B cell (primary cell): ENCODE results near the gene MEX3A. TPM values are rescaled to one million over a fixed set of nuclear protein-coding genes. Genes with fewer than 3 reads are reported as not detected.

Experiments
- ATAC-seq: fragments of 200-7000 bp; cut with Tn5 transposase; one replicate; pipeline ENCODE4 v1.10.0; 2021; ENCODE audit warnings: low read depth, mild to moderate bottlenecking, moderate number of reproducible peaks, moderate library complexity
- CTCF ChIA-PET: fragments of 350-600 bp; sonication (Branson Sonifier 250); formaldehyde crosslinking; loops from one replicate; lab custom pipeline; 2021; ENCODE audit warnings: antibody characterized with exemption, inconsistent platforms; lab: Charles Lee
- POLR2A ChIA-PET: fragments of 350-600 bp; sonication (Branson Sonifier 250); formaldehyde crosslinking; loops from one replicate; lab custom pipeline; 2021; ENCODE audit warnings: antibody characterized with exemption; lab: Charles Lee
- DNase-seq: peaks from one replicate; pipeline ENCODE4 v3.0.0; 2013
- H2AFZ ChIP-seq: 2 replicates; pipeline ENCODE4 v1.6.1; 2012; ENCODE audit warnings: mild to moderate bottlenecking, low read depth, low read length; ENCODE audit not compliant: insufficient read depth, poor library complexity, severe bottlenecking
- H3K27ac ChIP-seq, 2 donors: 1 replicate in 1 of 2; 2 replicates in 1 of 2; pipeline ENCODE4 v1.5.1; 2012 to 2013; ENCODE audit warnings: low read length in 2 of 2, mild to moderate bottlenecking in 2 of 2, moderate library complexity in 1 of 2
- H3K27me3 ChIP-seq, 4 experiments: fragments of 200-600 bp in 1 of 4; sonication (generic) in 1 of 4; replicated peaks in 1 of 4; 1 replicate in 2 of 4; 2 replicates in 2 of 4; pipeline versions ENCODE4 v1.6.1 to v1.7.0; 2013 to 2016; ENCODE audit warnings: low read length in 3 of 4, mild to moderate bottlenecking in 2 of 4, mixed read lengths in 1 of 4, moderate library complexity in 1 of 4; ENCODE audit not compliant: insufficient read depth in 4 of 4, control insufficient read depth in 3 of 4; ENCODE audit errors: control extremely low read depth in 1 of 4
- H3K36me3 ChIP-seq, 2 experiments: replicated peaks in 1 of 2; 1 replicate in 1 of 2; 2 replicates in 1 of 2; pipeline versions ENCODE4 v1.6.1 to v1.7.1; 2013; ENCODE audit warnings: low read length in 1 of 2; ENCODE audit not compliant: insufficient read depth in 2 of 2, control insufficient read depth in 1 of 2; ENCODE audit errors: control extremely low read depth in 1 of 2, extremely low read depth in 1 of 2
- H3K4me1 ChIP-seq, 2 donors: fragments of 200-600 bp in 1 of 2; sonication (generic) in 1 of 2; 1 replicate in 1 of 2; 2 replicates in 1 of 2; pipeline versions ENCODE4 v1.5.1 to v1.6.1; 2013 to 2017; ENCODE audit warnings: low read length in 2 of 2; ENCODE audit not compliant: control insufficient read depth in 2 of 2, insufficient read depth in 2 of 2
- H3K4me2 ChIP-seq: replicated peaks from 2 replicates; pipeline ENCODE3; 2012; ENCODE audit warnings: mild to moderate bottlenecking, low read depth, low read length; ENCODE audit not compliant: poor library complexity, severe bottlenecking
- H3K4me3 ChIP-seq, 5 experiments: fragments of 200-600 bp in 1 of 5; sonication (generic) in 1 of 5; 1 replicate in 3 of 5; 2 replicates in 2 of 5; pipeline versions ENCODE4 v1.5.1 to v1.7.0; 2011 to 2016; ENCODE audit warnings: low read length in 4 of 5, mild to moderate bottlenecking in 4 of 5, low read depth in 2 of 5, control low read depth in 1 of 5, moderate library complexity in 1 of 5; ENCODE audit not compliant: insufficient read depth in 1 of 5; ENCODE audit errors: control extremely low read depth in 1 of 5, extremely low read depth in 1 of 5
- H3K79me2 ChIP-seq: fragments of 200-600 bp; sonication (generic); one replicate; pipeline ENCODE4 v1.6.0; 2016; ENCODE audit warnings: low read length; ENCODE audit not compliant: control insufficient read depth, insufficient read depth
- H3K9ac ChIP-seq: fragments of 200-600 bp; sonication (generic); 2 replicates; pipeline ENCODE4 v1.6.1; 2017; ENCODE audit warnings: mild to moderate bottlenecking, low read length, moderate library complexity
- H3K9me3 ChIP-seq, 3 donors: one replicate each; pipeline versions ENCODE4 v1.6.1 to v1.7.1; 2013; ENCODE audit warnings: low read length in 2 of 3; ENCODE audit not compliant: control insufficient read depth in 2 of 3, insufficient read depth in 1 of 3; ENCODE audit errors: control extremely low read depth in 1 of 3
- H4K20me1 ChIP-seq: 2 replicates; pipeline ENCODE4 v1.6.0; 2012; ENCODE audit warnings: mild to moderate bottlenecking, low read length; ENCODE audit not compliant: insufficient read depth, control insufficient read depth, poor library complexity, severe bottlenecking
- H3K27ac Mint-ChIP-seq: one replicate; pipeline ENCODE4 v1.8.0; 2021; ENCODE audit warnings: mixed read lengths
- H3K27me3 Mint-ChIP-seq: one replicate; pipeline ENCODE4 v1.8.0; 2021; ENCODE audit warnings: mixed read lengths
- H3K4me1 Mint-ChIP-seq: one replicate; pipeline ENCODE4 v1.8.0; 2021; ENCODE audit warnings: mixed read lengths
- H3K4me3 Mint-ChIP-seq: one replicate; pipeline ENCODE4 v1.8.0; 2021; ENCODE audit warnings: mixed read lengths
- H3K9me3 Mint-ChIP-seq: one replicate; pipeline ENCODE4 v1.8.0; 2022; ENCODE audit warnings: mixed read lengths; ENCODE audit not compliant: insufficient read depth
- CTCF ChIP-seq: fragments of 200-600 bp; IDR thresholded peaks from one replicate; pipeline ENCODE4 v1.8.0; 2022; ENCODE audit warnings: antibody characterized with exemption, mild to moderate bottlenecking
- EZH2 ChIP-seq: IDR thresholded peaks from 2 replicates; pipeline ENCODE4 v1.6.1; 2012; ENCODE audit warnings: borderline replicate concordance, low read depth, mild to moderate bottlenecking, moderate library complexity, low read length; ENCODE audit not compliant: insufficient read depth, poor library complexity, severe bottlenecking
- WGBS: methylation state at CpG from one replicate; pipeline ENCODE4 v1.1.5; 2013; ENCODE audit warnings: missing lambda C conversion rate; ENCODE audit not compliant: insufficient coverage; 5-methylcytosine and 5-hydroxymethylcytosine counted together
- intact Hi-C: fragments of 100-400 bp; cut with micrococcal nuclease; formaldehyde crosslinking; loops from one replicate; pipeline ENCODE4 v1.10.0; 2022
- polyA plus RNA-seq: library from polyadenylated mRNA; depleted of rRNA; stranded (reverse); fragments of >200 nt; gene quantifications from 2 replicates; pipeline ENCODE4 v1.2.3, GENCODE V29; 2012
- total RNA-seq, 2 donors: library from RNA; stranded (reverse); fragments of 120-200 nt in 1 of 2; gene quantifications; 1 replicate in 1 of 2; 2 replicates in 1 of 2; pipeline versions ENCODE4 v1.2.3 to v1.2.4, GENCODE V29; 2013 to 2022

MEX3A gene
- total and polyA plus RNA-seq, 2 donors (not counting 1 experiment from before 2014, with no cell fraction given): 0.27 to 1.1 TPM

GRCh38 chr1:156111355-156111962, 29.2 kb upstream of the MEX3A start:
- TF ChIP-seq CTCF (no peak), EZH2 (no peak)
- no peak overlapping the region for H3K27ac ChIP-seq
- POLR2A ChIA-PET: no interaction called here
- peaks cover 0 to 35% (median 12%) of the 10 kb centered on the region in 4 experiments for H3K27me3 ChIP-seq
- H3K4me1 Mint-ChIP-seq: peaks cover 48% of the 10 kb centered on the region
- H3K4me2 ChIP-seq: no peak overlapping the region
- H3K36me3 ChIP-seq: no peaks in the 10 kb centered on the region
- H3K9me3 Mint-ChIP-seq: no peaks in the 10 kb centered on the region
- ATAC-seq (no peak), DNase-seq (no peak)
- H2AFZ ChIP-seq: no peak overlapping the region
- peaks cover 28 to 33% of the 10 kb centered on the region in 2 donors for H3K4me1 ChIP-seq
- peaks cover 27% of the 10 kb centered on the region for H3K27me3 Mint-ChIP-seq
- intact Hi-C loops: no loop called here
- no peak overlapping the region for H3K4me3 ChIP-seq
- no peak overlapping the region for H3K27ac Mint-ChIP-seq
- peaks cover 0 to 4% (median 0%) of the 10 kb centered on the region in 3 donors for H3K9me3 ChIP-seq
- no peaks in the 10 kb centered on the region for H3K79me2 ChIP-seq
- no peak overlapping the region for H3K4me3 Mint-ChIP-seq
- WGBS: 80% methylated on average over 2 of the region's 4 CpGs
- H3K9ac ChIP-seq: no peak overlapping the region
- H4K20me1 ChIP-seq: no peaks in the 10 kb centered on the region
- CTCF ChIA-PET: interaction anchor here (0.9 to 28.7 kb wide), 3 partner anchors 12 to 18 kb away, joined by 3 to 970 read pairs (median 89); no protein-coding TSS in a partner anchor

DNA sequence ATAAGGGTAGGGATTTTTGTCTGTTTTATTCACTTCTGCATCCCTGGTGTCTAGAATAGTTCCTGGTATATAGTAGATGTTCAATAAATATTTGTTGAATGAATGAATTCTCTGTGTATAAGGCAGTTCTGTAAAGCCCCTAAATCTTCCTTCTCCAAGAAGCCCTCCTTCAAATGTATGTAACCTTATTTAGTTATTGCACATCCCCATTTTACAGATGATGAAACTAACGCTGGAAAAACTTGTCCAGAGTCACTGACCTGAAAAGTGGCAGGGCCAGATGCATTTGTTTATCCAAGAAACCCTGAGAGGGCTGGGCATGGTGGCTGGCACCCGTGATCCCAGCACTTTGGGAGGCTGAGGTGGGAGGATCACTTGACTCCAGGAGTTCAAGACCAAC, 28.0 kb upstream of the MEX3A start:
- H4K20me1 ChIP-seq: no peaks in the 10 kb centered on the region
- ChIA-PET CTCF (interaction anchor here (6.3 to 23.7 kb wide), 2 partner anchors 13 to 15 kb away, joined by 82 to 970 read pairs; partner anchors contain the start of gene LMNA), POLR2A (no interaction called here)
- intact Hi-C loops: no loop called here
- H3K4me2 ChIP-seq: no peak overlapping the region
- H2AFZ ChIP-seq: no peak overlapping the region
- no peak for TF ChIP-seq CTCF
- no peak for TF ChIP-seq EZH2
- H3K9ac ChIP-seq: no peak overlapping the region
- peaks cover 0 to 4% (median 0%) of the 10 kb centered on the region in 3 donors for H3K9me3 ChIP-seq
- no peak overlapping the region for H3K27ac Mint-ChIP-seq
- no peak for ATAC-seq
- no peak overlapping the region for H3K4me3 Mint-ChIP-seq
- H3K4me3 ChIP-seq: no peak overlapping the region
- no peaks in the 10 kb centered on the region for H3K9me3 Mint-ChIP-seq
- peaks cover 50% of the 10 kb centered on the region for H3K4me1 Mint-ChIP-seq
- no peaks in the 10 kb centered on the region for H3K36me3 ChIP-seq
- H3K79me2 ChIP-seq: no peaks in the 10 kb centered on the region
- H3K27ac ChIP-seq: no peak overlapping the region
- DNase-seq: no peak
- WGBS: 85% methylated on average over 2 of the region's 2 CpGs
- peaks cover 19% of the 10 kb centered on the region for H3K27me3 Mint-ChIP-seq
- peaks cover 0 to 27% (median 9%) of the 10 kb centered on the region in 4 experiments for H3K27me3 ChIP-seq
- H3K4me1 ChIP-seq: peaks cover 27 to 31% of the 10 kb centered on the region in 2 donors
